NCI-H1105 treated with DMSO at 0.1 percent for 48 hours (cell line): ENCODE measurements around the gene MAP9.
"Not testable (repeated sequence)": the region's sequence is repeated elsewhere in the genome, so short reads cannot be mapped to it uniquely, and the experiment has no call there.

ENCODE experiments used
- DNase-seq: peaks from one replicate; lab custom pipeline; 2025; lab: John Stamatoyannopoulos, UW

MAP9 gene

DNA sequence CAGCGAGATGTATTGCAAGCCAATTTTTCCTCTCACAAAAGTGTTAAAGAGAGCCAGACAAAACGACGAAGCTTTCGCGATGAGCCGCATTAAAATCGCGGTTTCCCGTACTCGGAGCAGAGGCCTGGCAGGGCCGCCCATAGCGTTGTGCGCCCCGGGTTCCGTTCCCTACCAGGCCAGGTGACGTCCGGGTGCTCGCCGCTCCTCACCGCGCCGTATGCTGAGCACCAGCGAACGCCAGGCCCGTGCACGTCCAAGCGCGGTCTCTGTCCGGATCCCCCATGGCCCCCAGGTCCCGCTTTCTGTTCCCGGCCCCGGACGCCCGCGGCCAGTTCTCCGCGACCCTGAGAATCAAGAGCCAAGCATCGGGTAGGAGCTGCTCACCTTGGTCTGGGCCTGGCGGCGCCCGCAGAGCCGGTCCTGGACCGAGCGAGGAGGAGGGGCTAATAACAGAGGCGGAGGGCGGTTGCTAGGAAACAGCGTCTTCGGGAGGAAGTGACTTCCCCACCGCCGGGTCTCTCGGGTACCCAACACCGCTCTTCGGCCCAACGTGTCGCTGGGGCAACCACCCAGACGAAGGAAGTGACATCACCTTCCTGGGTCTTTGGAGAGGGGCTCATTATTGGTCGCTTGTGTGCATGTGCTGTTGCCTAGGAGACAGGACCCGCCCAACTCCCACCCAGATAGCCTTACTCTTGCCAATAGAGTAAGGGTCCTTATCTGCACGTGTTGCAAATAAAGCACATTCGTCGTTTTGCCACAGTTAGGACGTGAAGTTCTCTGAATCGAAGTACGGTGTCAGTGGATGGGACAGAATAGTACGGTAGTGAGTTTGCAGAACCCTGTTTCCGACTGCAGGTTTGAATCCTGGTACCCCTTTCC, at the start of gene MAP9:
Gene MAP9 (minus strand): TSS at position 579 of the 882 bp plus-strand sequence. CDS start 1,115 bp downstream, outside the sequence.
- peak; percentile 94 for DNase-seq

DNA sequence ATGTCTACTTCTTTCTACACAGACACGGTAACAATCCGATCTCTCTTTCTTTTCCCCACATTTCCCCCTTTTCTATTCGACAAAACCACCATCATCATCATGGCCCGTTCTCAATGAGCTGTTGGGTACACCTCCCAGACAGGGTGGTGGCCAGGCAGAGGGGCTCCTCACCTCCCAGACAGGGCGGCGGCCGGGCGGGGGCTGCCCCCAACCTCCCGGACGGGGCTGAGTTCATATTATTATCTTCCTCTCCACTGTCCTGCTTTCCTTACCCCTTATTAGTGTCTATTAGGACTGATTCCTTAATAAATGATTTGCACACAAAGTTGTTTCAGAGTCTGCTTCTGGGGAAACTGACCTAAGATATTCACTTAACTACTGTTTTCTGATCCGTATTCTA, 48.0 kb upstream of the MAP9 start:
- DNase-seq = not testable (repeated sequence)

GRCh38 chr4:155423671-155424070, 46.9 kb upstream of the MAP9 start:
- no peak for DNase-seq

DNA sequence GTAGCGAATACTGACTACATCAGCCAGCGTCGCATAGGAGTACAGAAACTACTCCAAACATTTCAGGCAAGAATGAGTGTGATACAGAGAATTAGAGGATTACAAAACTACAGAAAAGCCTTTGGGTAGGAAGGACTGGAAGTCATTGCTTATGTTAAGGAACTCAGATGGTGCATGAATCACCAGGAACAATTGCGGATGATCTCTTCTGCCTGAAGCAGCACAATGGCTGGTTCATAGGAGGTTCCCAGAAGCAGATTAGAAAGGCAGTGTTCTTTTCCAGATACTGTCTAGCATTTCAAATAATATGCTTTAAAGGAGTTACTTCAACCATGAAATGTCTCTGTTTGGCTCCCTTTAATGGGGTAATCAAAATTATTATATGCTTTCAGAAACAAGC, 42.5 kb upstream of the MAP9 start:
- no peak for DNase-seq

DNA sequence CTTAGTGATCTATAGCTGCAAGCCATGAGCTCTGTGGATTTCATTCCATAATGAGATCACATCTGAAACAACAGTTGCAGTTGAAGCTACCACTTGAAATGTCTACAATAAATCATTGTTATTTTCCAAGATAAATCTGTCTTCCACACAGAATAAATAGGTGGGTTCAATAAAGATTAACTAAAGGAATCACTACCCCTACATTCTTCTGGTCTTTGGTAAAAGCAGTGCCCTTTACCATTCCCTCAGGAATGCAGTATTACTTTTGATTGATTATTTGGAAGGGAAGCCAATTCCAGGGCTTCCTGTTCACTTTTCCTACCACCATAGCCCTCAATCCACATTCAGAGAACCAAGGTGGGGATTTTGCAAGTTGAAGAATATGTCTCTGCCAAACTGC, 38.9 kb upstream of the MAP9 start:
- DNase-seq = no peak

GRCh38 chr4:155413451-155413850, 36.7 kb upstream of the MAP9 start:
- DNase-seq = no peak

GRCh38 chr4:155411546-155411945, 34.8 kb upstream of the MAP9 start:
- no peak for DNase-seq

DNA sequence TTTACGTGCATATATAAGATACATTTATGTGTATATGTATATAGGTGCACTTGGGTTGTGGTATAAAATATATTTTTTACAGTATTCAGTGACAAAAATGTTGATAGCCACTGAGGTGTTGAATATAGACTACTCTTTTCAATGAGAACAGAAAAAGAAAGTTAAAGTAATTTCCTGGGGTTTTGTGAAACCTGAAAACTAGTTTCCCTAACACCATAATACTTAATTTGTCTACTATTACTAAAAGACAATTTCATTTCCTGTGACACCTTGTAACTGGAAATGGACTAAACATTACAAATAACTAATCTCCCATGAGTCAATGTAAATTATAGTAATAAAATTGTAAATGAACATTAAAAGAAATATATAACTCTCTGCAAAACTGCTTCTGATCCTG, 32.0 kb upstream of the MAP9 start:
- DNase-seq = no peak

GRCh38 chr4:155407480-155407879, 30.7 kb upstream of the MAP9 start:
- no peak for DNase-seq

DNA sequence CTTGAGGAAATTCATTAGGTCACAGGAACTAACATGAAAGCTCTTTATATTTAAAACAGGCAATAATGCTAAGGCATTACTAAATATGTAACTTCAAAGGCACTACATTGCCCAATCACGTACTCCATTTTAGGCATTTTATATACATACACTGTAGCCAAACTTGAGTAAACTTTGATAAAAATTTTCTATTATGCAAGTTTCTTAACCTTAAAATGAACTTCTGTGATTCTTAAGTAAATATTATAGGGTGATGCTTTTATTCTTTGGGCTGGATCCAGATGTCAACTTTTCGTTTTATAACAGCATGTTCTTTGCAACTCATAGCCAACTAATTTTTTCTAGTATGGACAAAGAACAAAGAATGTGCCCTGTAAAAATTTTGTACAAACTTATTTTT, 28.3 kb upstream of the MAP9 start:
- no peak for DNase-seq

DNA sequence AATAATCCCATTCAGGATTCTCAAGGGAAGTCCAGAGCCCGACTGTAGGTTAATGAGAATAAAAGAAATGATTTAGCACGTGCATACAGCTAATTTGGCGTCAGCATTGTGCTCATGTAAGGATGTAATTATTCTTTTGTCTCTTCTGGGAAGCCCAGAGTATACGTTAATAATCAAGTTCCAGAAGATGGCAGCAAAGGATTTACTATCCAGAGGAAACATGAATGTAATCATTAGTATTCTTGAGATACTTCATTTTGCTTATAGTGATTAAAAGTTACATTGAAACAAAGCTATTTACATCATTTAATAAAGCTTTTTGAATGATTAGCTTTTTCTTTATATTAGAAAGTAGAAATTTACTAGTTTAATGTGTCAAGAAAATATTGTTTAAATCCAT, 27.1 kb upstream of the MAP9 start:
- DNase-seq = peak; percentile 55

DNA sequence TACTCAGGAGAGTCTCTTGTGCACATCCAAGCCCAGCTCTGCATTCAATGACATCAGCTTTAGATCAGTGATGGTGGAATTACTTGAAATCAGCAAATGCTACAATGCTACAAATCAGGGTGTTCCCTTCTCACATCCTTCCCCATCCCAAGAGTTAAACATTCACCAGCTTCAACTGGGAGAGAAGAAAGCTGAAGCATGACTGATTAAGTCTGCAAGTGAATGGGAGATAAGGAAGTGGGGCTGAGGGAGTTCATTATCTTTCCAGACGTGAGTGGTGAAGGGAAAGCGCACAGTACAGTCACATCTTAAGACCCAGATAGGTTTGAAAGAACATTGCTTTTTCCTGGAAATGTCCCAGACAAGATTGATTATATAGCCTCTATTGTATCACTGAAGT, 26.2 kb upstream of the MAP9 start:
- DNase-seq = no peak

DNA sequence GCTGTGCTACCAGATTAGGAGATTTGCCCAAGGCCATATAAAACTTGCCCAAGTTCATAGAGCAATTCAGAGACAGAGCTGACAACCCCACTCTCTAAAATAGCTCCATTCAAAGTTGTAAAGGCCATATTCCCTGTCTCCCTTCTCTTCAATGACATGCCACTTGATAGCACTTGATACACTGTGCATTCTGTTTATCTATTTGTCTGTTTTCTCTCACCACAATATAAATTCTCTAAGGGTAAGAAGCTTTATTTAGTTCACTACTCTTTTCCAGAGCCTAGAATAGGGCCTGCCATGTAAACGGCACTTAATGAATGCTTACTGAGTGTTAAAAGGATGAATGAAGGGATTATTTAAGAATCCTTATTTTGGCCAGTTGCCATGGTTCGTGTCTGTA, 24.1 kb upstream of the MAP9 start:
- no peak for DNase-seq

GRCh38 chr4:155399974-155400697, 23.4 kb upstream of the MAP9 start:
- DNase-seq = no peak

DNA sequence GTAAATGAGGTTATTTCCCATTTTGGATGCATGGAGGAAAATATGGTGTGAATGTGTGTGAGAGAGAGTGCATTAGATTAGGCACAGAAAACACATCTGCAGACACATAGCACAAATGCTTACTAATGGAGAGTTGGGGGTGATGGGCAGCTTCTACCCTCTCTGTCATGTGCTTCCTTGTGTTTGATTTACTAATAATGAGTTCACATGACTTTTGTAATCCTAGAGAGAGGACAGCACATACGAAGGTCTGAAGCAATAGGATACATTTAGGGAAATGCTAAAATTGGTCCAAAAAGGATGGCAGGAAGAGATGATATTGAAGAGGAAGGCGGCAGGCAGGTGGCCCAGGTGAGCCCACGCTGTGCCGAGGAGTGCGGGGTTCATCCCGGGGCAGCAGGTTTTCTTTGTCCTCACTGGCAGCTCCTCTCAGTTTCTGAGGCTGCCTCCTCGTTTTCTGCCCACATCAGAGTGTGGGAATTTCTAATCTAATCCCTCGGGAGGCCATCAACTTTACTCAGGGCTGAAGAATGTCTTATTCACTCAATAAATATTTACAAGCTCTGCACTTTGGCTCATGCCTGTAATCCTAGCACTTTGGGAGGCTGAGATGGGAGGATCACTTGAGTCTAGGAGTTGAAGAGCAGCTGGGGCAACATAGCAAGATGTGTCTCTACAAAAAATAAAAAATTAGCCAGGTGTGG, 15.9 kb upstream of the MAP9 start:
- DNase-seq = no peak

DNA sequence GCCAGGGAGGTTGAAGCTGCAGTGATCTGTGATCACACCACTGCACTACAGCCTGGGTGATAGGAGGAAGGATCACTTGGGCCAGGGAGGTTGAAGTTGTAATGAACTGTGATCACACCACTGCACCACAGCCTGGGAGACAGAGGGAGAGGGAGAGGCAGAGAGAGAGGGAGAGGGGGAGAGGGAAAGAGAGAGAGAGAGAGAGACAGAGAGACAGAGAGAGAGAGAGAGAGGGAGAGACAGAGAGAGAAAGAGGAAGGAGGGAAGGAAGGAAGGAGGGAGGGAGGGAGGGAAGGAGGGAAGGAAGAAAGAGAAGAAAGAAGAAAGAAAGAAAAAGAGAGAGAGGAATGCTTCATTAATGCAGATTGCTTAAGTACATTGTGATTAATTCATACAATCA, 15.2 kb upstream of the MAP9 start:
- DNase-seq = no peak

- DNase-seq = no peak
Observed at GRCh38 chr4:155388162-155388561, 11.4 kb upstream of the MAP9 start.

GRCh38 chr4:155383541-155383940, 6.8 kb upstream of the MAP9 start:
- no peak for DNase-seq

DNA sequence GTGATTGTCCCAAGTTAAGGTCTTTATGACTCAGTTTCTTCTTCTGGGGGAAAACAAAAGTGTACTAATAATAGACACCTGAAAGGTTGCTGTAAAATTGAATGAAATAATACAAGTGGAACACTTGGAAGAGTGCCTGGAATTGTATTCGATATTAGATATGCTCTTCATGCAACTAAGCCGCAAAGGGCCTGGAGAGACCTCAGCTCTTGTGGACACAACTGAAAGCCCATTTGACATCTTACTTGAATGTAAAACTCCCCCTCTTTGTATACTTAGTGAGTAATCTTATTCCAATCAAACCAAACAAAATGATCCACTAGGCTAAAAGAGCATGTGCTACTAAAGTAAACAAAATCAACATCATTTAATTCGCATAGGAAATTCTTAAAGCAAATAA, 511 bp upstream of the MAP9 start:
- DNase-seq = no peak

DNA sequence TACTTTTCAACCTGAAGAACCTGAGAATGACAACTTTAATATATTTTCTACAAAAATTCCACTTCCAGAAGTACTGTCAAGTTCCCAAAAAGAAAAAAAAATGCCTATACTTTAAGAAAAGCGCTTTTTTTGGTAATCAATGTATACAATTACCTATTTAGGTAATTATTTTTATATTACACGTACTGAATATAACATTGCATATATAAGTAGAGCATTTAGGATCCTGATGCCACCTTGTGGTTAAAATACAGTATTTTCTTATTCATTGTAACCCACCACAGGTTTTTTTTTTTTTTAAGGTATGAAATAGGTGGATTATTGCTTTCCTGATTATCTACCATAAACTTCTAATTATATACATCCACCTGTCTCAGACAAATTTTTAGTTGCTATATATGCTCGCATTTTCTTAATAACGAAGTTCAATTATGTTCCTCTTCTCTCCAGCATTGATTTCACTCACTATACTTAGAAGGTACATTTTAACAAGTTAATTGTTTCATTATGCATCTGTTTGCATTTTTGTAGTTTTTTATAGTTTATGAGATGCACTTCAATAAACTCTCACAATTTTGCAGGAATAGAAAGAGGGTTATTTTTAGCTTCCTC, 5.2 kb downstream of the MAP9 start:
- peak; percentile 29 for DNase-seq

GRCh38 chr4:155367608-155368007, 9.2 kb downstream of the MAP9 start:
- DNase-seq = no peak

GRCh38 chr4:155353923-155354540, 22.7 kb downstream of the MAP9 start:
- peak; percentile 0 for DNase-seq
